ENCODE data around the gene ADAMTS9. TPM values are rescaled to one million over a fixed set of nuclear protein-coding genes. Genes with fewer than 3 reads are reported as not detected.

Gene ADAMTS9
- total and polyA plus RNA-seq, 2 of the 13 experiments (the other 11 are each of a cell fraction or from before 2014, with no cell fraction given) = 0.02 to 0.09 TPM

DNA sequence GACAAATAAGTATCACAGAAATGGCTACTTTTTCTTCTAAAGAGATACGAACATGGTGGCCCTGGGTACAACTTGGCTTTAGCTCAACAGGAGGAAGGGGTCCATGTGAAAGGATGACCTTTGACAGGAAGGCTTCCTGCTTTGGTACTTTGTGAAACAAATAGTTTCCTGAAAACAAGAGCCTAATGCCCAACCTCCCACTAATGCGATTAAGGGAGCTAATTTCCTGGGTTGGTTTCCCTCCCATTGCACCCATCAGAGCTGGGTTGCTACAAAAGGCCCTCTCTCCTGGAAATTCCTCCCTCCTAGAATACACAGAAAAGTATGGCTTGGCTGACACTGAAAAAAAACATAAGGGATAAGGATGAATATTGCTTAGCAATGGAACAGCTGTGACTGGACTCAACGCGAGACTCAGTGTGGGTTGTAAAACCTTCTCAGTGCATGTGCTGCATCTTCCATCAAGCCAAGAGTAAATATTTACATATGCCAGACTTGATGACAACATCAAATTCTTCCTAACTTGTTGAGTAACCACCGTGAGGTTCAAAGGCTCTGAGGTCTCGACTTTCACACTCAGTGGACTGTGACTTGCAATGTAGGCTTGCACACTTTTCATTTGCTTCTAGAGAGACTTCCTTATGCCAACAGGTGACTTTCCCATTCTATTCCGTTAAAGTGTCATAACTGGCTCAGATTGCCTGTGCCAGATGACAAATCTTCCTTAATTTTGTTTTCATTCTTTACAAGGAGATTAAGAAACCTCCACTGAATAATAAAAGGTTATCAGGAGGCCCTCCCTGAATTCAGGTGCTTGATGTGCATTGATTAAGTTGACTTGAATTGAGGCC, 60.1 kb downstream of the ADAMTS9 start (continued):
- TF ChIP-seq CHD2 (IDR thresholded peaks at IDR 0.05; ENCODE audit: low read depth, low read length) (peak; percentile 83), RORA (CRISPR knock-in tag; IDR thresholded peaks at IDR 0.05) (no peak), ZZZ3 (CRISPR knock-in tag; IDR thresholded peaks at IDR 0.05; ENCODE audit: borderline replicate concordance) (no peak), ZNF577 (CRISPR knock-in tag; IDR thresholded peaks at IDR 0.05; ENCODE audit: borderline replicate concordance, low read depth) (no peak), ZNF275 (CRISPR knock-in tag; IDR thresholded peaks at IDR 0.05; ENCODE audit: borderline replicate concordance) (no peak), BCL3 (CRISPR knock-in tag; IDR thresholded peaks at IDR 0.05) (no peak), NFRKB (IDR thresholded peaks at IDR 0.05) (no peak), ZSCAN12 (CRISPR knock-in tag; IDR thresholded peaks at IDR 0.05) (no peak), IRF1 (CRISPR knock-in tag; IDR thresholded peaks at IDR 0.05; ENCODE audit: low read depth) (no peak), WIZ (CRISPR knock-in tag; IDR thresholded peaks at IDR 0.05) (no peak), POGK (CRISPR knock-in tag; conservative IDR thresholded peaks at IDR 0.05) (no peak), MBNL3 (CRISPR knock-in tag; conservative IDR thresholded peaks at IDR 0.05) (no peak), NFE2L2 (IDR thresholded peaks at IDR 0.05; ENCODE audit: low read length) (no peak), ZNF230 (CRISPR knock-in tag; IDR thresholded peaks at IDR 0.05) (no peak), EED (CRISPR knock-in tag; IDR thresholded peaks at IDR 0.05) (no peak)
- TF ChIP-seq, protein P1, sequence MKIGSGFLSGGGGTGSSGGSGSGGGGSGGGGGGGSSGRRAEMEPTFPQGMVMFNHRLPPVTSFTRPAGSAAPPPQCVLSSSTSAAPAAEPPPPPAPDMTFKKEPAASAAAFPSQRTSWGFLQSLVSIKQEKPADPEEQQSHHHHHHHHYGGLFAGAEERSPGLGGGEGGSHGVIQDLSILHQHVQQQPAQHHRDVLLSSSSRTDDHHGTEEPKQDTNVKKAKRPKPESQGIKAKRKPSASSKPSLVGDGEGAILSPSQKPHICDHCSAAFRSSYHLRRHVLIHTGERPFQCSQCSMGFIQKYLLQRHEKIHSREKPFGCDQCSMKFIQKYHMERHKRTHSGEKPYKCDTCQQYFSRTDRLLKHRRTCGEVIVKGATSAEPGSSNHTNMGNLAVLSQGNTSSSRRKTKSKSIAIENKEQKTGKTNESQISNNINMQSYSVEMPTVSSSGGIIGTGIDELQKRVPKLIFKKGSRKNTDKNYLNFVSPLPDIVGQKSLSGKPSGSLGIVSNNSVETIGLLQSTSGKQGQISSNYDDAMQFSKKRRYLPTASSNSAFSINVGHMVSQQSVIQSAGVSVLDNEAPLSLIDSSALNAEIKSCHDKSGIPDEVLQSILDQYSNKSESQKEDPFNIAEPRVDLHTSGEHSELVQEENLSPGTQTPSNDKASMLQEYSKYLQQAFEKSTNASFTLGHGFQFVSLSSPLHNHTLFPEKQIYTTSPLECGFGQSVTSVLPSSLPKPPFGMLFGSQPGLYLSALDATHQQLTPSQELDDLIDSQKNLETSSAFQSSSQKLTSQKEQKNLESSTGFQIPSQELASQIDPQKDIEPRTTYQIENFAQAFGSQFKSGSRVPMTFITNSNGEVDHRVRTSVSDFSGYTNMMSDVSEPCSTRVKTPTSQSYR (CRISPR knock-in tag; IDR thresholded peaks at IDR 0.05; ENCODE audit: borderline replicate concordance) = no peak
- TF ChIP-seq, protein P2, sequence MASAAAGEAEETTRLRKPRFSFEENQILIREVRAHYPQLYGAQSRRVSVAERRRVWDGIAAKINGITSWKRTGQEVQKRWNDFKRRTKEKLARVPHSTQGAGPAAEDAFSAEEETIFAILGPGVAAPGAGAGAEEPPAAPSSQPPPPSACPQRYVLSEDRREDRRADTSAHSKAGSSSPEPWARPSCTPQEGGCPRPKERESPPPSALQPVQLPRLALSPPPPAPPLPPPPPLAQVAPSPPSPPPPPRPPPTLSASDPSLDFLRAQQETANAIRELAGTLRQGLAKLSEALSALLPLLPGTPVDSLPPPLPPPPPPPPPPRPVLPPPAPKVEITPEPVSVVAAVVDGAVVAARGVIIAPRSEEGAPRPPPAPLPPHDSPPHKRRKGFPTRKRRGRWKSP (CRISPR knock-in tag; IDR thresholded peaks at IDR 0.05) = no peak
- TF ChIP-seq, protein P3, sequence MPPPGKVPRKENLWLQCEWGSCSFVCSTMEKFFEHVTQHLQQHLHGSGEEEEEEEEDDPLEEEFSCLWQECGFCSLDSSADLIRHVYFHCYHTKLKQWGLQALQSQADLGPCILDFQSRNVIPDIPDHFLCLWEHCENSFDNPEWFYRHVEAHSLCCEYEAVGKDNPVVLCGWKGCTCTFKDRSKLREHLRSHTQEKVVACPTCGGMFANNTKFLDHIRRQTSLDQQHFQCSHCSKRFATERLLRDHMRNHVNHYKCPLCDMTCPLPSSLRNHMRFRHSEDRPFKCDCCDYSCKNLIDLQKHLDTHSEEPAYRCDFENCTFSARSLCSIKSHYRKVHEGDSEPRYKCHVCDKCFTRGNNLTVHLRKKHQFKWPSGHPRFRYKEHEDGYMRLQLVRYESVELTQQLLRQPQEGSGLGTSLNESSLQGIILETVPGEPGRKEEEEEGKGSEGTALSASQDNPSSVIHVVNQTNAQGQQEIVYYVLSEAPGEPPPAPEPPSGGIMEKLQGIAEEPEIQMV (CRISPR knock-in tag; IDR thresholded peaks at IDR 0.05; ENCODE audit: low read depth) = no peak
